Globus pallidus (tissue), 1 donor: ENCODE results near the gene CHCHD6.
"Not testable (repeated sequence)": the region's sequence is repeated elsewhere in the genome, so short reads cannot be mapped to it uniquely, and the experiment has no call there.

Source experiments
- DNase-seq: peaks from one replicate; pipeline ENCODE4 v3.0.0-alpha.2; 2015; ENCODE audit warnings: low spot score

CHCHD6 gene

DNA sequence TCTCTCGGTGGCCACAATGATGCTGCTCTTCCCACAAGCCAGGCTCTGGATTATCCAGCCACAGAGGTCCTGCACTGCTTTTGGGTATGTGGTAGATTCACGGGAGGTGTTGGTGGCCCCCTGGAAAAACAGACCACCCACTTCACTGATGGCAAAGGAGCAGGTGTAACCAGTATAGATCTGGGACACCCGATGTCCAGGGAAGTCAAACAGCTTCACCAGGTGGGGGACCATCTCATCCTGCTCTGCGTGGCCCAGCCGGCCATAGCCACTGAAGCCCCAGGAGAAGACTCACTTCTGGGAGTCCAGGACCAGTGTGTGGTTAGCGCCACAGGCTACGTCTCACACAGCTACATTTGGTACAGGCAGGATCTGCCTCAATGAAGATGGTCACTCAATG lies 62.6 kb downstream of the CHCHD6 start:
- DNase-seq = no peak

DNA sequence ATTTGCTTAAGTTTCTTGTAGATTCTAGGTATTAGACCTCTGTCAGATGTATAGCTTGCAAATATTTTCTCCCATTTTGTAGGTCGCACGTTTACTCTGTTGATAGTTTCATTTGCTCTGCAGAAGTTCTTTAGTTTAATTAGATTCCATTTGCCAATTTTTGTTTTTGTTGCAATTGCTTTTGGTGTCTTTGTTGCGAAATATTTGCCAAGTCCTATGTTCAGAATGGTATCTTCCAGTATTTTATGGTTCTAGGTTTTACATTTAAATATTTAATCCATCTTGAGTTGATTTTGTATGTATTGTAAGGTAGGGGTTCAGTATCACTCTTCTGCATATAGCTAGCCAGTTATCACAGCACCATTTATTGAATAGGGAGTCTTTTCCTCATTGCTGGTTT lies 64.9 kb downstream of the CHCHD6 start:
- no peak for DNase-seq

DNA sequence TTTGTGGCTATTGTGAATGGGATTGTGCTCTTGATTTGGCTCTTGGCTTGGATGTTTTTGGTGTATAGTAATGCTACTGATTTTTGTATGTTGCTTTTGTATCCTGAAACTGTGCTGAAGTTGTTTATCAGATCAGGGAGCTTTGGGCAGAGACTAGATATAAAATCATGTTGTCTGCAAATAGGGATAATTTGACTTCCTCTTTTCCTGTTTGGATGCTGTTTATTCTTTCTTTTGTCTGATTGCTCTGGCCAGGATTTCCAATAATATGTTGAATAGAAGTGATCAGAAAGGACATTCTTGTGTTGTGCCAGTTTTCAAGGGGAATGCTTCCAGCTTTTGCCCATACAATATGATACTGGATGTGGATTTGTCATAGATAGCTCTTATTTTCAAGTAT lies 66.1 kb downstream of the CHCHD6 start:
- DNase-seq = no peak

DNA sequence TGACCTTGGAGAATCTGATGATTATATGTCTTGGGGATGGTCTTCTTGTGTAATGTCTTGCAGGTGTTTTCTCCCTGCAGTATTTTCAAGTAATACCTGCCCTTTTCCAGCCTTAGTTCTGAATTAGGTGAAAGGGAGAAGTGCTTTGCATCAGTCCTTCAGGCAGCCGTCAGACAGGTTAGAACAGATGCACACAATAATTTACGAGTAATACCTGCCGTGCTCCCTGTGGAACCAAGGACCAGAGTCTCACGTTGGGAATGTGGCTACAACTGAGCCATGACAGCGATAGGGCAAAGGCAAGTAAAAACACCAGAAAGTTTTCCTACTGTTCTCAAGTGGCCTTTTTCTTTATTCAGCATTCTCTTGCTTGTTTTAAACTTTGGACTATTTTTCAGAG lies 69.1 kb downstream of the CHCHD6 start:
- no peak for DNase-seq

DNA sequence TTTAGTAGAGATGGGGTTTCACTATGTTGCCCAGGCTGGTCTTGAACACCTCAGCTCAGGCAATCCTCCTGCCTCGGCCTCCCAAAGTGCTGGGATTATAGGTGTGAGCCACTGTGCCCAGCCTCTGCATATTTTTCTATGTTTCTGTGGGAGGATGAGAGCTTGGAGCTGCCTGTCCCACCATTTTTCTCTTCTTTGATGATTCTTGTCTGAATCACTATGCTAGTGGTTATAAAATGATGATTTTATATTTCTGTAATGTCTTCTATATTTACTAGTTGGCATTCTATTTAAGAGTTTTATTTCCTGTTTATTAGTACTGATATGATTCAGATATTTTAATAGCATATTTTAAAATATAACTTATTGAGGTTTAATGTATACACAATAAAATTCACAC lies 69.7 kb downstream of the CHCHD6 start:
- no peak for DNase-seq

DNA sequence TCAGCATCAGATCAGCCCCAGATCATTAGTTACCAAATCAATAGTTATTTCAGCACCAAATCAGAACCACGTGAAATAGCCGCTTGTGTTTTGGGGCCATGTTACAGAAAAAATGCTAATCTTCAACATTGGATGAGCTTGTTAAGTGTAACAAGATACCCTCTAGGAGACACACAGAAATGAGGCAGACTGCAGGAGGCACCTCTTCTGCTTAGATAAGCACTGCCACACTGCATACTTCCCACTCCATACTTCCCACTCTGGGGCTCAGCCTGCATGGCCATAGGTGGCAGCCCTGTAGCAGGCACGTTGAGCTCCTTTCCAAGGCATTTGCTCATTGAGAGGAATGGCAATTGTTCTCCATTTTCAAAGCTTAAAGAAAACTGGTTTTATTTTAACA lies 73.3 kb downstream of the CHCHD6 start:
- no peak for DNase-seq

DNA sequence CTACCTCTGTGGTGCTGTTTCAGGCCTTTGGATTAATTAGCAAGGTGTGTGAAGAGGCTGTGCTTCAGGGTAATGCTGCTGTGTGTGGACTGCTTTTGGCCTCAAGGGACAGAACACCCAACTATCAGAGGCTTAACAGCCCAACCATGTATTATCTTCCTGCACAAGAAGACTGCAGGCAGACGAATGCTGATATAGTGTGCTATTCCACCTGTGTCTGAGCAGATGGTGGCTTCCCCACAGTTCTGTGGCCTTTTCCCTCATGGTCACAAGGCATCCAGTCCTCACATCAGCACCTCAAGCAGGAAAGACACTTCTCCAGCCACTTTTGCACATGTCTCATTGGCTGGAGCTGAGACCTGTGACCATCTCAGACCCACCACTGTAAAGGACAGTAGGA lies 76.6 kb downstream of the CHCHD6 start:
- DNase-seq = no peak

DNA sequence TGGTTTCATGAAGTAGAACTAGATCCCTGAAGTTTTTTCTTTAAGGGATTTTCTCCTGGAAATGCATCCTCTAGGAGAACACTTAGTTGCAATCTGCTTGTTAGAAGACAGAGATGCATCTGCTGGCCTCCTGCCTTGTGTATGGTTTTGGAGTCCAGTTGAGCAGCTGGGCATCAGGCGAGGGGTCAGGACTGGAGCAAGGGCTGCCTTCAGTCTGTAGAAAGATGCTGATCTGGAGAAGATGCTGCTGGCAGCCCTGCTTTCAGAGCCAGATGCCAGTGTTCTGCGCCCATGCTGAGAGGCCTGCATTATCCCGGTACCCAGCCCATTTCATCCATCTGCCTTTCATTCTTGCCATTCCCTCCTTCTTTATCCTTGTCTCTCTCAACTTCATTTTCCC lies 77.4 kb downstream of the CHCHD6 start:
- DNase-seq = no peak

DNA sequence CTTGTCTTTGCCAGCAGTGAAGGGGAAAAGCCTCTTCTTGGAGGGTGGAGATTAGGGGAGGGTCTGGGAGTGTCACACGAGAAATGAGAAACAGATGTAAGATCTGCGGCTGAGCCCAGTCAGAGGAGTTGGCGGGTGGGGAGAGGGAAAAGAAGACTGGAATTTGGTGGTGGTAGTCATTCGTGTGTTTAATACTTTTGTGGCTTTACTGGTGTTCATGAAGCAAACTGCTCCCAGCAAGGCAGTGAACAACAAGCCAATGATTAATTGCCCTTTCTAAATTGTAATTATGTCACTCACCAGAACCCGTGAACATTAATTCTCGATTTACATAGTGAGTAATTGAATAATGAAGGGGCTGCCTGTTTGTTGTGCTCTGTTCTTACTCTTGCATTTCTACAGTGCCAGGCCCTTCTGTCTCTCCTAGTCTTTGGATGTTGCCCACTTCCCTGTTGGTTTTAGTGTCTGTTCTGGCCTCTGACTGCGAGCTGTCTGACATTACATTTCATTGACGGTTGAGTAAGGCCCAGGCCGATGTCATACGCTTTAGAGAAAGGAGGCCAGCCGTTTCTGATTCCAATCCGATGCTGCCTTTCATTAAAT lies 78.0 kb downstream of the CHCHD6 start:
- DNase-seq = peak; percentile 7

DNA sequence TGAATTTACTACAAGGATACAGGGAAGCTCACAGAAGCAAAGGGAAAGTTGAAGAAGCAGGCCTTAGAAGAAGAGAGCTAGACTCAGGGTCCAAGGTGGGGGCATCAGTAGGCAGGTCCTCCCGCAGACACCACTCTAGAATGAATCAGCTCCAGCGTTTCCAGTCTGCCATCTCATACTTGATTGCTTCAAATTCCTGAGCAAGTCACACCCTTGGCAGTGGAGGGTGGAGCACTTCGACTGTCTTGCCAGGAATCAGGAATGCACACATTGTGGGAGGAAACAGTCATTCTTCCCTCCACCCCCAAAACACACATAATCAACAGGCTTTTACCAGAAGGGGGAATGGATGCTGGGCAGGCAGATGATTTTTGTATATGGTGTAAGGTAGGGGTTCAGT lies 78.5 kb downstream of the CHCHD6 start:
- DNase-seq = no peak

DNA sequence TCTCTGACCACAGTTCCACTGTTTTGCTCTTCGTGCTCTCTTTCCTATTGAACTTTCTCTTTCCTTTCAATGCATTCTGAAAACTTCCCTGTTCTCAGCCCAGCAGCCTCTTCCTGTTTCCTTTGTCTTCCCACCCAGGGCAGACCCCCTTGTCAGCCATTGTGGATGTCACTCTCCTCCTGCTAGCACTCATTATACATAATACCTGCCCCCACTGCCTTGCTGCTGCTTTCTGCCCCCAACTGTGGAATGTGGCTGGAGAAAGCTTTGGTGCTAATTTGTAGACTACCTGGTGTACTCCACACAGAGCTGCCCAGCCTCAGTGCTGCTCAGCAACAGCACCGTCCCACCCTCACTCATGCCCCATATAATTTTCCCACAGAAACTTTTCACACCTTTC lies 80.2 kb downstream of the CHCHD6 start:
- DNase-seq = no peak

DNA sequence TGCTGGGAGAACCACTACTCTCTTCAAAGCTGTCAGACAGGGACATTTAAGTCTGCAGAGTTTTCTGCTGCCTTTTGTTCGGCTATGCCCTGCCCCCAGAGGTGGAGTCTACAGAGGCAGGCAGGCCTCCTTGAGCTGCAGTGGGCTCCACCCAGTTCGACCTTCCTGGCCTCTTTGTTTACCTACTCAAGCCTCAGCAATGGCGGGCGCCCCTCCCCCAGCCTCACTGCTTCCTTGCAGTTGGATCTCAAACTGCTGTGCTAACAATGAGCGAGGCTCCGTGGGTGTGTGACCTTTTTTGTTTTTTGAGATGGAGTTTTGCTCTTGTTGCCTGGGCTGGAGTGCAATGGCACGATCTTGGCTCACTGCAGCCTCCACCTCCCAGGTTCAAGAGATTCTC lies 87.3 kb downstream of the CHCHD6 start:
- DNase-seq = not testable (repeated sequence)

DNA sequence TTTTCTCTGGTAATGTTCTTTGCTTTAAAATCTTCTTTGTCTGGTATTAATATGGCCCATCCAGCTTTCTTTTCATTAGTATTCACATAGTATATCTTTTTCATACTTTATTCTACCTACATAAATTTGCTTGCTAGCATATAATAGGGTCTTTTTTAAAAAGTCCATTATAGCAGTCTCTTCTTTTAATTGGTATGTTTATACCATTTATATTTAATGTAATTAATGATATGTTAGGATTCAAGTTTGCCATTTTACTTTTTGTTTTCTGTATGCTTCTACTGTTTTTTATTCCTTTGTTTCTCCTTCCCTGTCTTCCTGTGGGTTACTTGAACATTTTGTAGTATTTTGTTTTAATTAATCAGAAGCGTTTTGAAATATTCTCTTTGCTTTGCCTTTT lies 89.0 kb downstream of the CHCHD6 start:
- no peak for DNase-seq

DNA sequence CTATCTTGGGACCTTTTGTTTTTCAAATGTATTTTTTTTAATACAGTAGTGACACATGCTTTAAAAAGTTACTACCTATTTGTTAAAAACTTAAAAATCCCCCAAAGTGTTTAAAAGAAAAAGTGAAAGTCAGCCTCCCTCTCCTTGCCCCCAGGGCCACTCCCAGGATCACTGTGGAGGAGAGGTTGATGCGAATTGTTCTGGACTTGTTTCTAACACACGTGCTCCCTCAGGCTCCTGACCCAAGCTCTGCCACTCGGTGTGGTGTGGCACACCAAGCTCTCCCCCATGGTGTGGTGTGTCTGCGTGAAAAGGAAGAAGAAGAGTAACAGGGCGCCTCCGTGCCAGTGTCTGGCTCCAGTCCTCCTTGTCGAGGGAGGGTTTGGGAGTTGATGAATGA lies 93.5 kb downstream of the CHCHD6 start:
- DNase-seq = no peak

DNA sequence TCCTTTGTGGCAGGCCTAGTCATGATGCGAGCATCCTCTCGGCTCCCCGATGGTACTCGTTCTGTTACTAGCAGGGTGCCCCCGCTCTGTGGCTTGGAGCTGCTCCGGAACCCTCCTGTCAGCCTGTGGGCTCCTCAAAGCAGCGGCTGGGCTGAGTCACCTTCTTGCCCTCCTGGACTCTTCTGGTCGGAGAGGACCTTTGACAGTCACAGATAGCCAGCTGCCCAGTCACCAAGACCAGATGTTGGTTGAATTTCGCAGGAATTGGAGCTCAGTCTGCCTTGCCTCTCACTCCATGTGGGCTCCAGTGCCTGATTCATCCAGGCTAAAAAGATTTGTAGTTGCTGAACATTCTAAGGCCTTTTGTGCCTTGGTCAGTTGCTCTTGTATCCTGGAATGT lies 94.5 kb downstream of the CHCHD6 start:
- DNase-seq = no peak

DNA sequence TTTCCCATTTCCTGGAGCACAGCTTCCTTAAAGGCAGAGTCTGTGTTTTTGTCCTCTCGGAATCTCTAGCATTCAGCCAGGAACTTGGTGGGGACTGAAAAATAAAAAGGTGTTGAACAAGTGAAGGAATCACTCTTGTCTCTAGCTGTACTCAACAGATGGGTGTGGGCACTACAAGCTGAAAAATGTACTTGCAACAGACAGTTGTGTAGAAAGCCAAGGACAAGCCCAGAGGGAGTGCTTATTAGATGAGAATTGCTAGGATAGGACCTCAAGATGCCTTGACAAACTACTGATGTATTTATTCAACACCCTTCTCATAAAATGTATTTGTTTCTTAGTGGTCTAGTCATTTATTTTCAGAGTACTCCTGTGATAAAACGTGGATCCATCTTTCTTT lies 95.1 kb downstream of the CHCHD6 start:
- no peak for DNase-seq

DNA sequence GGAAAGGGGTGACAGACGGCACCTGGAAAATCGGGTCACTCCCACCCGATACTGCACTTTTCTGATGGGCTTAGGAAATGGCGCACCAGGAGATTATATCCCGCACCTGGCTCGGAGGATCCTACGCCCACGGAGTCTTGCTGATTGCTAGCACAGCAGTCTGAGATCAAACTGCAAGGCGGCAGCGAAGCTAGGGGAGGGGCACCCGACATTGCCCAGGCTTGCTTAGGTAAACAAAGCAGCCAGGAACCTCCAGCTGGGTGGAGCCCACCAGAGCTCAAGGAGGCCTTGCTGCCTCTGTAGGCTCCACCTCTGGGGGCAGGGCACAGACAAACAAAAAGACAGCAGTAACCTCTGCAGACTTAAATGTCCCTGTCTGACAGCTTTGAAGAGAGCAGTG lies 97.3 kb downstream of the CHCHD6 start:
- not testable (repeated sequence) for DNase-seq

DNA sequence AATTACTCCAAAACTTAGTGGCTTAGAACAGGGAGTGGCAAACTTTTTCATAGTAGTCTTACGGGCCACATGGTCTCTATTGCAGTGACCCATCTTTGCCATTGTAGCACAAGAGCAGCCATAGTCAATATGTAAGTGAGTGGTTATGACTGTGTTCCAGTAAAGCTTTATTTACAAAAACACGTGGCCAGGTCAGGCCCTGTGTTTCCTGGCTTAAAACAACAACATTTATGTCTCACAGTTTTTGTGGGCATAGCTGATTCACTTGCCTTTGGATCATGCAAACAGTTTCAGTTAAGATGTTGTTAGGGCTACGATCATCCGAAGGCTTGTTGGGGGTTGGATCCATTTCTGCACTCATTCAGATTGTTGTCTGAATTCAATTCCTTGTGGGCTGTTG lies 103.8 kb downstream of the CHCHD6 start:
- DNase-seq = no peak

DNA sequence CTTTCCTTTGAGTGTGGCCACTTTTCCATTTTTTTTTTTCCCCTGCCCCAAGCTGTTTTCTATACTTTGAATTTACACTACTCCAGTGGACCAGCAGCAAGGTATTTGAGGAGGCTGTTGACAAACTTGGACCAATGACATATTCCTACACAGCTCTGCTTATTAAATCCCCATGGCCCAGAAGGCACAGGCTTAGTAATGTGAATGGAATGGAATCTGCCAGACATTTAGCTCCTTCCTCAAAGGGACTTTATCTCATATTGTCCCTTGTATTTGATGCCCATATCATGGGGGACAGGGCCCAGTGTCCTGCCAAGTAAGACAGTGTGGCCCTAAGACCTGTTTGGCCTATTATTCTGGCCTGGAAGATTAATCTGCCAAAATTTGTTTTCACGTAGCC lies 107.5 kb downstream of the CHCHD6 start:
- no peak for DNase-seq

DNA sequence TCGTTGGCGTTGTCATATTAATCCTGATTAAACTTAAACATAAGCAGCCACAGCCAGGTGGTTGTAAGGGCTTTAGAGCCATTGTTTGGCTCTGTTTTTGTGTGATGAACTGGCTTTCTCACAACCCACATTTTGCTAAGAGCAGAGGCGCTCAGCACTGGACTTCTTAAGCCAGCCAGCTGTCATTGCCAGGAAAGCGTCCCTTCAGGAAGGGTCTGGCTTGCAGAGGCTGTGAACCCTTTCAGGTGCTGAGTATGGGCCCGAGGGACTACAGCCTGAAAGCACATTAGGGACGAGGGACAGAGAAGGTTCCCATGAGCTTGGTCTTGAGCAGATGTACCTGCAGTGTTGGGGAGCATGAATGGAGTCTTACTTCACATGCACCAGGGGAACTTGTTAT lies 112.3 kb downstream of the CHCHD6 start:
- no peak for DNase-seq

DNA sequence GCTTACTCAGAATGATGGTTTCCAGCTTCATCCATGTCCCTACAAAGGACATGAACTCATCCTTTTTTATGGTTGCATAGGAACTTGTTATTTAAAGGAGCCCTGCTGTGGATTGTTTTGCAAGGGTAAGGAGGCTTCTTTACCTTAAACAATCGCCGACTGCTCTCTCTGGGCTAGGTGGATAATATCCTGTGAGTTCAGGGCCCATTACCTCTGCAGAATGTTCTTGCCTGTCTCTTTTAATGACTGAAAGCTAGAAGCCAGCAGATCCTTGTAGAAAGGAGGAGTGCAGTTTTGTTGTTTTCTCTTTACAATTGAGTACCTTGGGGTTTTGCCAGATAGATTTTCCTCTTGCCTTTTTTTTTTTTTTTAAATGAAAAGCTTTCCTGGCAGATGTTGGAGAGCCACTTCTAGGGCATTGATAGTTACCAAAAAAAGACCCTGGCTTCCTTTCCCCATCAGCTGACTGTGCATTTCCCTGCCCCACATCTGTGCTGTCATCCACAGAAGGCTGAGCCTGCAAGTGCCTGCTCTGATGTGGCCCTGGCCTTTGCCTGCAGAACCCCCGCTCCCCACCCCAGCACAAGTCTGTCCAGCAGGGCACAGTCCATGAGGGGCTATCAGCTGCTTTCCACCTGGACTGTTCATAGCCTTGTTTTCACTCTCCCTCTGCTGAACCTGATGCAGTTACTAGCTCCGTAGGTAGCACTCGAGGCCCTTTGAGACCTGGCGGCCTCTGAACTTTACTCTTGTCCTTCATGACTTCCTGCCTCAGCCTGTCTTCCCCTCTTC lies 113.1 kb downstream of the CHCHD6 start:
- DNase-seq = peak; percentile 6

DNA sequence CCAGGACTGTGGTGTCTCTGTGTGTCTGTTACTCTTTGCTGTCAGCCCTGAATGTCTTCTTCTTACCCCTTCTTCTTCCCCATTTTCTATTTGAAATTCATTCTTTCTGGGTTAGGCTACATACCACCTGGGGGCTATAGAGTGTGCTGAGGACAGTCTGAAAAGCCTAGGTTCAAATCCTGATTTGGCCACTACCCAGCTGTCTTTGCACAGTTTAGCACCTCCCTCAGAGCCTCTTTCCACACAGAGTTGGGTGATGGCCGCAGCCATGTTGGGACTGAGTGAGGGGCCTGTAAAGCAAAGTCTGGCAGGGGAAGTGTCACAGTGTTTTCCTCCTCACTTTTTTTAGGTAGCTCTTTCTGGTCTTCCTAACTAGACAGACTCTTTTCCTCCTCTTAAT lies 113.7 kb downstream of the CHCHD6 start:
- DNase-seq = no peak

DNA sequence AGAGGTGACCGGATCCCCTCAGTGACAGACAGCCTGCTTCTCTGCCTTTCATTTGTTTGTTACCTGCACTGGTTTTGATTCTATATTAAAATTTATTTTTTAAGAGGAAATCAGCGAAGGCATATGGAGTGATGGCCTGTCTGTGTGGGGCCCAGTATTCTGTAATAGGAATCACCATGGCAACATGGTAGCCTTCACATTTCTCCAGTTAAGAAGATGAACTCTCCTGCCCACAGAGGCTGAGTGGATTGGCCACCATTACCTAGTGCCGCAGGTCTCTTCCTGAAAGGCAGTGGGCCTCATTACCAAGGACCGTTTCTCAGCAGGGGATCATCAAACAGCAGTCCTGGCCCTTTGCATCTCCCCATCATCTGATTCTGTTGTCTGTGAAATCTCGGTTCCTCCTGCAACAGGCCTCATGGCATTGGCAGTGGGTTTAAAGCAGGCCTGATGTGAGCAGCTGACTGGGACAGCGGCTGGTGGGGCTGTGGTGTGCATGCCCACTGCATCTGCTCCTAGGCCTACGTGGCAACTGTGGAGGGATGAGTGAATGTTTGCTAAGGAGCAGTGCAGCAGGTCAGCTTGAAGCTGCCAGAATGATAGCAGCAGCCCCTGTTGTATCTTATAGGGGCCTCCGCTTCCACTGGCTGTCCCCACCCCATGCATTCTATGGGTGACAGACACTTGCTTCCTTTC lies 114.5 kb downstream of the CHCHD6 start:
- DNase-seq = no peak
